ENCODE measurements around the gene CELF2. TPM values are rescaled to one million over a fixed set of nuclear protein-coding genes. Genes with fewer than 3 reads are reported as not detected.

Gene CELF2
- total RNA-seq, 4 donors from 2014 or later = 8.7 to 28.6 (median 22.9) TPM

DNA sequence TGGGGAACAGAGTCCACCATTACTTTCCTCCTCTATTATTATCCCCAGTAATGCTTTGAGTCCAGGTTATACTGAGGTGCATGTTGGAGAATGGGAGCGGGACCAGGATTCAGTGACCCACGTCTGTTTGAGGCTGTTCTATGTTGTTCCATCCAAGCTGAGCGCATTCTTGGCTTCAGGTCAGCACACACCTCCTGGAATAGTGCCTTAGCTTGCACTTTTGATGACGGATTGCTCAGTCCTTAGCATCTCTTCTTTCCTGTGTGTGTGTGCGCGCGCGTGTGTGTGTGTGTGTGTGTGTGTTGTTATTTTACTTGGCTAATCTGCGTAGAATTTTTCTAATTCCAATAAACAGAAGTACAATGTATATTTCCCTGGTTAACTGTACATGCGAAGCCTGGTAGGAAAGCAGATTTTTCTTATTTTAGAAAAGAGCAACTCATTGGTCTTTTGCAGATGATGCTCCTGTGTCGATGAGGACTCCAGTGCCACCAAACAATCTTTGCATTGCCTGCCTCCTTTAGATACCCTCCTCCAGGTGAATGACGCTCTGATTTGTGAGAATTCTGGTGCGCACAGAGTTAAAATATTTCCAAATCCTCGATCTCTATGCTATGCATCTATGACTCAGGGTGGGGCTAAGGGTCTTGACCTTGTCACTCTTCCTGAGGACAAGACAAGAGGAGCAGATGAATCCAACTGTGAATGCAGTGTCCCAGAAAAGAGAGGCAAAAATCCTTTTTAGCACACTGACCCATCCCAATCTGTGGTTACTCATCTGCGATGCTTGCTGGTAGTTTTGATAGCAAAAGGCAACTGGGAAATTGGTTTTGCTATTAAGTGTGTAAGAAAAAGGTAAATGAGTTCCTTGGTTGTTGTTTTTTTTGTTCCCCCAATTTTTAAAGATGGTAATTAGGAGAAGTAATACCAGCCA is 13.3 kb upstream of the CELF2 start:
- H3K4me1 ChIP-seq = no peaks in the 10 kb centered on the region
- 82% methylated on average over 15 of the region's 15 CpGs for WGBS
- no peaks in the 10 kb centered on the region for H3K36me3 ChIP-seq
- peaks cover 4% of the 10 kb centered on the region for H3K27me3 ChIP-seq
- DNase-seq (ENCODE audit: low spot score in 2 of 2) = no peak
- TF ChIP-seq POLR2A (IDR thresholded peaks at IDR 0.05) = no peak
- TF ChIP-seq EP300 (IDR thresholded peaks at IDR 0.05) = no peak
- no peak for TF ChIP-seq CTCF (IDR thresholded peaks at IDR 0.05)
- TF ChIP-seq POLR2AphosphoS5 (IDR thresholded peaks at IDR 0.05) = no peak
- no peak overlapping the region for H3K27ac ChIP-seq
- no peak overlapping the region for H3K4me3 ChIP-seq
- no peaks in the 10 kb centered on the region for H3K9me3 ChIP-seq

- no peaks in the 10 kb centered on the region for H3K4me1 ChIP-seq
- DNase-seq (ENCODE audit: low spot score in 2 of 2) = no peak
- H3K9me3 ChIP-seq = no peaks in the 10 kb centered on the region
- TF ChIP-seq POLR2A (IDR thresholded peaks at IDR 0.05) (no peak), CTCF (IDR thresholded peaks at IDR 0.05) (no peak), POLR2AphosphoS5 (IDR thresholded peaks at IDR 0.05) (no peak), EP300 (IDR thresholded peaks at IDR 0.05) (no peak)
- WGBS = 77% methylated on average over 9 of the region's 9 CpGs
- H3K36me3 ChIP-seq = no peaks in the 10 kb centered on the region
- no peak overlapping the region for H3K27ac ChIP-seq
- H3K4me3 ChIP-seq = no peak overlapping the region
- peaks cover 4% of the 10 kb centered on the region for H3K27me3 ChIP-seq
Observed at GRCh38 chr10:11005725-11006427, 11.8 kb upstream of the CELF2 start.

DNA sequence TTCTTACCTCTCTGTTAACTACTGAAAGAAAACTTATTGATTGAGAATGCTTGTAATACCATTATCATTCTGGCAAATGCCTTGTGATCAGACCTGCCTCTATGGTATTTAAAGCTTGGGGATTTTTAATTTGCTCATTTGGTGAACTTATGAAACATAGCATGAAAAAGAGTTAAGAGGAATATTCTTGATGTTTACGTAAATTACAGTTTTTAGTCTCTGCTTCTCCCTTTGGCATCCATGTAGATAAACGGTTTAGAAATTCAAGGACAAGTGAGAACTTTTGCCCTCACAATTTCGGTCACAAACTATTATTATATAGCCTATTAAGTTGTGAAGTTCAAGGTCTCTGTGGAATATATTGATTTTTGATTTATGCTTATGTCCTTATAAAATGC is 11.2 kb upstream of the CELF2 start:
- H3K27me3 ChIP-seq = peaks cover 4% of the 10 kb centered on the region
- no peak overlapping the region for H3K27ac ChIP-seq
- no peaks in the 10 kb centered on the region for H3K36me3 ChIP-seq
- WGBS = 82% methylated on average over 3 of the region's 3 CpGs
- H3K4me3 ChIP-seq = no peak overlapping the region
- TF ChIP-seq POLR2A (IDR thresholded peaks at IDR 0.05) (no peak), EP300 (IDR thresholded peaks at IDR 0.05) (no peak), POLR2AphosphoS5 (IDR thresholded peaks at IDR 0.05) (no peak), CTCF (IDR thresholded peaks at IDR 0.05) (no peak)
- no peaks in the 10 kb centered on the region for H3K4me1 ChIP-seq
- DNase-seq (ENCODE audit: low spot score in 2 of 2) = no peak
- H3K9me3 ChIP-seq = no peaks in the 10 kb centered on the region

DNA sequence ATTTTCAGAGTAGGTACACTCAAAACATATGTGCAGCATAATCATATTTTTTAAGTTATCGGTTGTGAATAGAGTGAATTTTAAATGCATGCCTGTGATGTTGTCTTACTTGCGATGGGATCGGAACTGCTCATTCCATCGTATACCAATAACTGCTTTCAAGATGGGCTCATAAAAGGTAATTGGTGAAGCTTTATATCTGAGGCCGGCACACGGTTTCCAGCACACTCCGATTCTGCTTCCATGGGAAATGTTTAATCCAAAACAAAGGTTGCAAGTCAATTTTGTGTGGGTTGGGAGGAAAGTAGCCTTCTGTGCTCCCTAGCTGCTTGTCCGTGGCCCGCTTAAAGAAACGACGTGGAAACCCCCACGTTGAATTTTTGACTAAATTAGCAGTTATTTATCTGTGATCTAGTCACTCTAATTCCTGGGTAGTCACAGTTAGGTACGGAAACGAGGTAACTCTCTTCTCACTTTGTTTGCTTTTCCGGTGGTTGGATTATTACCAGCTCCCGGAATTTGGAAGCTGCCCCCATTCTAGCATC is 10.1 kb upstream of the CELF2 start:
- Histone ChIP-seq H3K36me3 (no peaks in the 10 kb centered on the region), H3K9me3 (no peaks in the 10 kb centered on the region), H3K27me3 (peaks cover 4% of the 10 kb centered on the region), H3K4me3 (no peak overlapping the region), H3K4me1 (peaks cover 8% of the 10 kb centered on the region), H3K27ac (no peak overlapping the region)
- 91% methylated on average over 16 of the region's 16 CpGs for WGBS
- DNase-seq (ENCODE audit: low spot score in 2 of 2) = no peak
- TF ChIP-seq POLR2AphosphoS5 (IDR thresholded peaks at IDR 0.05) (no peak), CTCF (IDR thresholded peaks at IDR 0.05) (no peak), EP300 (IDR thresholded peaks at IDR 0.05) (no peak), POLR2A (IDR thresholded peaks at IDR 0.05) (no peak)

Measured in suprapubic skin (tissue), 4 donors.